Head of caudate nucleus (tissue), 42 donors: ENCODE results near the gene TUBB4A.

ENCODE experiments used
- DNase-seq, 42 donors: peaks; one replicate each; pipeline versions ENCODE4 v3.0.0 to v3.0.0-alpha.2; 2020 to 2021; ENCODE audit warnings: mixed read lengths in 7 of 42
- intact Hi-C: fragments of 100-400 bp; cut with DNase I; formaldehyde crosslinking; loops from one replicate; pipeline ENCODE4 v1.15.0; 2022

The TUBB4A gene

GRCh38 chr19:6458695-6459261, 43.3 kb downstream of the TUBB4A start:
- DNase-seq = peak in 4 of 42 donors; percentile 16 to 40 (median 30)
- intact Hi-C loops = no loop called here

GRCh38 chr19:6457958-6458694, 44.0 kb downstream of the TUBB4A start:
- intact Hi-C loops = no loop called here
- DNase-seq = peak in 38 of 42 donors; percentile 29 to 87 (median 52)

GRCh38 chr19:6455924-6456323, 46.2 kb downstream of the TUBB4A start:
- DNase-seq = peak in 32 of 42 donors; percentile 17 to 78 (median 49)
- intact Hi-C loops = no loop called here

GRCh38 chr19:6453951-6454565, 48.1 kb downstream of the TUBB4A start:
- no peak for DNase-seq
- intact Hi-C loops = no loop called here

- DNase-seq = no peak
- intact Hi-C loops = no loop called here
These were observed 49.2 kb downstream of the TUBB4A start for GRCh38 chr19:6452899-6453298.

GRCh38 chr19:6452223-6452614, 49.9 kb downstream of the TUBB4A start:
- DNase-seq = no peak
- intact Hi-C loops = no loop called here

GRCh38 chr19:6451583-6452222, 50.4 kb downstream of the TUBB4A start:
- intact Hi-C loops = no loop called here
- no peak for DNase-seq

GRCh38 chr19:6450166-6450565, 51.9 kb downstream of the TUBB4A start:
- peak in 38 of 42 donors; percentile 24 to 90 (median 64) for DNase-seq
- intact Hi-C loops = no loop called here

- no peak for DNase-seq
- intact Hi-C loops = no loop called here
These were observed 54.1 kb downstream of the TUBB4A start for GRCh38 chr19:6448045-6448444.

GRCh38 chr19:6446452-6446851, 55.7 kb downstream of the TUBB4A start:
- DNase-seq = no peak
- intact Hi-C loops = no loop called here
